ENCODE measurements around the gene TSPAN17.
A peak's percentile ranks its signal among the peaks of the same experiment; 100 is the strongest.

TSPAN17 gene

DNA sequence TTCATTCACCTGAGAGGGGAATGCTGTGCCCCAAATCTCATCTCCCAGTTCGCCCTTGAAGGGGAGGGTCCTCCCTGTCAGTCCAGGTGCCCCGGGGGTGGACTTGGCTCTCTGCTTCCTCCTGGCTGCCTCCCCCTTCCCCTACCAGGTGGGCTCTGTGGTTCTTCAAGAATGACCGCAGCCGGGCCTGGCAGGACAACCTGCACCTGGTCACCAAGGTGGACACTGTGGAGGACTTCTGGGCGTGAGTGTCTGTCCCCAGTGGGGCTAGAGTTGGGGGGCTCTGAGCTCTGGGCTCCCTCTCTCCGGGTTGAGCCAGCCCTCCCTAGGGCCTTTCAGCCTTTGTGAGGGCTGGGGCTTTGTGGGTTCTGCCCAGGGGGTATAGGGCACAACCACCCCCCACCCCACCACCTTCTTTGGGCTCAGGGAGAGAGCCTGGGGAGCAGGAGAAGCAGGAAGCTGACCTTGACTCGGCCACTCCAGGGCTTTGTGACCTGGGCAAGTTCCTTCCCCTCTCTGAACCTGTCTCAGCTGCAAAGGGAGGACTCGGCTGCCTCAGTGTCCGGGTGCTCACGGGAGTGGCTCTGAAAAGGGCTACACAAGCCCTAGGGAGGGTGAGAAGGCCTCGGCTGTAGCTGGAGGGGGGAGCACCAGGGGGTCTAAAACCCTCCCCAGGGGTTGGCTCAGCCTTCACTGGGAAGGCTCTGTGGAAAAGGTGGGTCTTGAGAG, 3.6 kb upstream of the TSPAN17 start:
- DNase-seq, result no peak

- no peak for DNase-seq
Observed at GRCh38 chr5:176644294-176644693, 3.0 kb upstream of the TSPAN17 start.

- DNase-seq, result no peak
Observed at GRCh38 chr5:176644878-176645670, 2.2 kb upstream of the TSPAN17 start.

- no peak for DNase-seq
Observed at GRCh38 chr5:176646049-176646706, 1.1 kb upstream of the TSPAN17 start.

DNA sequence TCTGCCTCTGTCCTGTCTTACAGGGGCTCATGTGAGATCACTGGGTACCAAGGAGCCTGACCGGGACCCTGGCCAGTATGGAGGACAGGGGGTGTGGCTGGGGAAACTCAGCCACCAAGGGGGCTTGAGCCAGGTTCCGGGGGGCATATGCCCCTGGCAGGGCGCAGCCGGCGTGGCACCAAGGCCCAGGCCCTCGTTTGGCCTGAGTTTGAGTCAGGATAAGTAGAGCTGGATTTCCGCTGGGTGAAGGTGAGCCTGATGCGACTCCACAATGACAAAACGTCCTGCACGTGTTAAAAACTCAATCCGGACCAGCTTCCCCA, 616 bp upstream of the TSPAN17 start:
- no peak for DNase-seq

DNA sequence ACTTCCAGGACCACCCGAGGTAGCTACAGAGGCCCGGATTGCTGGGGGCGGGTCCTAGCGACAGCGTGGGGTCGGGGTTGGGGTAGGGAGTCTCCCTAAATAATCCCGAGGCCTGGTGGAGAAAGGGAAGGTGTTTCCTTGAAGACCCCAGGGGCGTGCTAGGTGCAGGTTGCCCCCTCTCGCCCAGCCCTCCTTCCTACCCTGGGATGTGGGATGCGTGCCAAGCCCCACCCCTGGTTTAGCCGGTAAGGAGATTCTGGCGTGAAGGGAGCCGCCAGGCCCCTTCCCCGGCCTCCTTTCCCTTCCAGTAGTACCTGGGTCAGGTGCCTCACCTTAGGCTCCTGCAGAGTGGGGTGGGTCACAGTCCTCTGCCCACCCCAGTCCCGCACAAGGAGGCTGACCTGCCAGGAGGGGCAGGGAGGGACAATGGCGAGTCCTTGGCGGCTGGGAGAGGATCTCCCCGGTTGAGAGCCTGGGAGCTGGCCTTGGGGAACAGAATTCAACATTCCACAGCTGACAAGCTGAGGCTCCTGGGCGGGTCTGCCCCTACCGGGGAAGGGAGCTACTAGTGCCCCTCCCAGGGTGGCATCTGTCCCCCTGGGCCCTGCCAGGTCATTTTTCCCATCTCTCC, 674 bp downstream of the TSPAN17 start:
- peak; percentile 37 for DNase-seq

DNA sequence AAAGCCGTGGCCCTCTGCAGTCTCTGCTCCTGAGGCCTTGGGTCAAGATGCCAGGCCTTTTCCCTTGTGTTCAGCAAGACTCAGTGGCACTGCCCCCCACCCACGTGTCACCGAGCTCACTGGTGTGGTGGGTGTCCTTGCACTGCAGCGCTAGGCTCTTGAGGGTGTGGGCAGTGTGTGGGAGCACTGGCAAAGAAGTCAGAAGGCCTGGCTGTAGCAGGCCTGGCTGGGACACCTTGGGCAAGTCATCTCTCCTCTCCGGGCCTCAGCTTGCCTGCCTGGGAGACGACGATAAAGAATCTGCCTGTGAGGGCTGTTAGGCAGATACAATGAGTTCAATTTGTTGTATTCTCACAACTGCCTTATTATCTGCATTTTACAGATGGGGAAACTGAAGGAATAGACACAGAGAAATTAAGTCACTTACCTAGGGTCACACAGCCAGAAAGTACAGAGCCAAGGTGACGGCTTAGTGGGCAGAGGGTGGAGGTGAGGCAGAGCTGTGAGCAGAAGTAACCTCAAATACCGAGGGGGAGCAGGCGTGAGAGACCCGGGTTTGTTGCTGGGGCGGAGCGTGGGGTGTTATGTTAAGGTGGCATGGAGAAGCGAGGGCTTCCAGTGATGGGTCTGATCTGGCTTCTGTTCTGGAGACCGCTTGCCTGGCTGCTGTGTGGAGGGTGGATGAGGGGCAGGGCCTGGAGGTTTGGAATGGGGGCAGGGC, 1.4 kb downstream of the TSPAN17 start:
- no peak for DNase-seq

DNA sequence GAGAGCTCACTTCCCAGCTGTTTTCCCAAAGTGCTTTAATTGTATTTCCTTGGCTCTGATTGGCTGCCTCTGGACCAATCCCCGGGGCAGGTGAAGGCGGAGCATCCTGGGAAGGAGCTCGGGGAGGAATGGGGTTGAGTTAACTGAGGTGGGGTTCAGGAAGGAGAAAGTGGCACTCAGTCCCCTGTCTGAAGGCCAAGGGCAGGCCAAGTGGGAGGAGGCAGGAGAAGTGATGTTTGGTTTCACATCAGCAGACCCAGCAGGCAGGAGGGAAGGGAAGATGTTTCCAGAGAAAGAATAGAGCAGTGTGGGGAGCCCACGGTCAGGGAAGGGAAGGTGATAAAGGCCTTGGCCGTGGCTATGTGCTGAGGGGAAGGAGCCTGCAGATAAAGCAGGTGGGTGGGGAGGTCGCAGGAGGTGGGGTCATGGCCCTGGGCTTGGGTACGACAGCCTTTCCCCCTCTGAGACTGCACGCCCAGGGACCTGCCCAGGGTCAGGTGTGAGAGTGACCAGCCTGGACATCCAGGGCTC, 3.1 kb downstream of the TSPAN17 start:
- DNase-seq, result no peak

GRCh38 chr5:176651472-176651980, 4.2 kb downstream of the TSPAN17 start:
- no peak for DNase-seq

DNA sequence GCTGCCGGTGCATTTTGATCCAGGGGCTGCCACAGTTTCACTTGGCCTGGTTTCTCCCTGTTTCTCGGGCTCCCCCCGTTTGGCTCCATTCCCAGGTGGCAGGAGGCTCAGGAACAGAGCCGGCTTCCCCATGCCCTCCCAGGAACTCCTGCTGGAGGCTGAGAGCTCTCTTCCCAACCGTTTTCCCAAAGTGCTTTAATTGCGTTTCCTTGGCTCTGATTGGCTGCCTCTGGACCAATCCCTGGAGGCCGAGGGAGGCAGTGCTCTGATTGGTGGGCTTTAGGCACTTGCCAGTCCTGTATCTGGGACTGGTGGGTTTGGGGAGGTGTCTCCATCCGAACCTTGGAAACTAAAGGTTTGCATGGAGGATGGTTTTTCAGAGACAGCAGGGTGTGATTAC, 4.9 kb downstream of the TSPAN17 start:
- DNase-seq, result no peak

- DNase-seq, result no peak
Observed at GRCh38 chr5:176653401-176654385, 6.4 kb downstream of the TSPAN17 start.

GRCh38 chr5:176654856-176655255, 7.6 kb downstream of the TSPAN17 start:
- no peak for DNase-seq

DNA sequence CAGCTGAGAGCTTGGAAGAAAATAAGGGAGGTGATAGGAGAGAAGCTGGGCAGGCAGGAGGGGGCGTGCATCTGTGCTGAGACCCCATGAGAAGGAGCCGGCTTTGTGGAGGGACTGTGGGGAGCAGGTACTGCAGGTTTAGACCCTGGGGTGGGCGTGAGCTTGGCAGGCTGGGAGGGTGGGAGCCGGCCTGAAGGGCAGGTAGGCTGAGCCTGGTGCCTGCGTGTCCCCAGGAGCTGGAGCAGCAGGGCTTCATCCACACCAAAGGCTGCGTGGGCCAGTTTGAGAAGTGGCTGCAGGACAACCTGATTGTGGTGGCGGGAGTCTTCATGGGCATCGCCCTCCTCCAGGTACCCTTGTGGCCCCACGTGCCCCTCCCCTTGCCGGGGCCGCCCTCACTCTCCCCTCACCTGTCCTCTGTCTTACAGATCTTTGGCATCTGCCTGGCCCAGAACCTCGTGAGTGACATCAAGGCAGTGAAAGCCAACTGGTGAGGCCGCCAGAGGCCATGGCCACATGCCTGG, 9.2 kb downstream of the TSPAN17 start:
- no peak for DNase-seq

DNA sequence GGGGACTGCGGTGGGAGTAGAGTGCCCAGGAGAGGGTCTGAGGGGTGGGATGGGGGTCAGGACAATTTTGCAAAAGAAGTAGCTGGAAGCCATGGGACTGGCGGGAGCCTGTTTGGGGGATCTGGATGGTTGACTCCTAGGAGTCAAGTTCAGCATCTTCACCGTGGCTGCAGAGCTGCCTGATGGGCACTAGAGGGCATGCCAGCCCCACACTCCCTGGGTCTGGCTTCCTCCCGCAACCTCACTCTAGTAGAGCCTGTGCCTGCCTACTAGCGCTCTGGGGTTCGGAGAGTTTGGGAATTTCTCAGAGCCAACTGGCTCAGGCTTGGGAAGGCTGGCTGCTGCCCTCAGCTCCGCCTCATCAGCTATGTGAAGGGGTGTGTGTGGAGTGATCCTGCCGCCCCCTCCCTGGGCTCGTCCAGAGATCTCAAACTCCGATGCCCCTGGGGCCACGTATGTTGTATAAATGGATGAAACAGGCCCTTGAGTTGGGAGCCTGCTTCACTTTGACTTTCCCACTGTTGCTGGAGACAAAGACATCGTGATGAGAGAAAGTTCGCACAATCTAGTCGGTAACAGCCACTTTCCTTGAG, 10.8 kb downstream of the TSPAN17 start:
- peak; percentile 63 for DNase-seq

DNA sequence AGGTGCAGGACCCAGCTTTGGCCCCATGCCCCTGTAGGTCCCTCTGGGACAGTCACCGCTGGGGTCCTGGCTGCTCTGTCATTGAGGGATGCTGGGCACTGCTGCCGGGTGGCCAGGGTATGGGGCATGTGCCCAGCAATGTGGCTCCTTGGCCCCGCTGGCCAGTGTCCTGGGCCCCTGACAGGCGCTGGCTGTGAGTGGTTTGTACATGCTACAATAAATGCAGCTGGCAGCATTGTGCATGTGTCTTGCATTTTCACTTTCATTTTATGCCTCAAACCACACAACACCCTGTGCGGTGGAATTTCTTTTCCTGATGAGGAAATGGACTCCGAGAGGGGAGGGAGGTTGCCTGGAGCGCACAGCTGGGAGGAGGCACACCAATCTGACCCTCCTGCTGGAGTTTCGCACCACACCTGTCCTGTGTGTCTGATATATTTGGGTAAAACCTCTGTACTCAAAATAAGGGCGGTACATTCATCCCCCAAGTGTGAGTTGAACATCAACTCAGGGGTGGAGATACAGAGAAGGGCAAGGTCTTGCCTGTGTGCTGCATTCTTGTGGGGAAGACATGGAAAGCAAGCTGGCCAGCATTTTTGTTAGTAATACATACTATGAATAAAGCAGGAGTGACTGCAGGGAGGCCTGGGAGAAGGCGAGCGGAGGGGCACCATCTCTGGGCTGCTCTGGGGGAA, 11.7 kb downstream of the TSPAN17 start:
- DNase-seq, result no peak

DNA sequence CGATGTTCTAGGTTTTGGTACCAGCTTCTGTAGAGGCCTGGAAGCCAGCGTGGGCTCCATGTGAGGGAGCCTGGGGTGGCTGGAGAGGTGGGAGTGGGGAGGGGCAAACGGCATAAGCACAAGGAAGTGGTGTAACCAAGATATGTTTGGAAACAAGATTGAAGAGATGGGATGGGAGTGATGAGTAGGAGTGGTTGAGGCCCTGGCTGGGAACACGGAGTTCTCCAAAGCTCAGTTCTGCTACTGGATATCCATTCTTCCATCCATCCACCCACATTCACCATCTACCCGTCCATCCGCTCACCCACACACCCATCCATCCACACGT, 12.2 kb downstream of the TSPAN17 start:
- DNase-seq, result no peak

DNA sequence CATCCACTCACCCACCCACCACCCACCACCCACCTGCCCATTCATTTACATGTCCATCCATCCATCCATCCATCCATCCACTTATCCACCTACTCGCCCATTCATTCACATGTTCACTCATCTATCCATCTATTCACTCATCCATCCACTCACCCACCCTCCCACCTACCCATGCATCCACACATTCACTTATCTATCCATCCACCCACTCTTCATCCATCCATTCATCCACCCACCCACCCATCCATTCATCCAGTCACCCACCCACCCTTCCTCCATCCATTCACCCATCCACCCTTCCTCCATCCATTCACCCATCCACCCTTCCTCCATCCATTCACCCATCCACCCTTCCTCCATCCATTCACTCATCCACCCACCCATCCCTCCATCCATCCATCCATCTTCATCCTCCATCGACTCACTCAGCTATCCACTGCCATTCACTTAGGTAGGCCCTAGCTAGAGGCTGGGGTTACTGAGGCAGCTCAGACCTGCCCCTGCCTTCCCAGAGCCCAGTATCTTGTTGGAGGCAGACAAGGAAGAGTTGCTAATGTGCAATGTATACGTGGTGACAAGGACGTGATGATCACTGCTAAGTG, 12.7 kb downstream of the TSPAN17 start:
- no peak for DNase-seq

DNA sequence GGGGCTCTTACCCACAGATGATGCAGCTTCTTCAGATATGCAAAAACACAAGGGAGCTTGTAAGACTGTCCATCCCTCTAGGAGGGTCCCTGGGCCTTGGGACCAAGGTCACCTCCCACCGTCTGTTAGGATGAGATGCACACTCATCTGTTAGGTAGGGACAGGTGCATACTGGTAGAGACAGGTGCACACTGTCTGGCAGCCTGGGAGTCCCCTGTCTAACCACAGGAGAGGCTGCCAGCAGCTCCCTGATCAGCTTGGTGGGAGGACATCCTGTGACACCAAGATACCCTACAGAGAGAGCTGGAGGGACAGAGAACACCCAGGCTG, 13.2 kb downstream of the TSPAN17 start:
- no peak for DNase-seq

All from fibroblast of skin of back (primary cell).